CD14-positive monocyte (primary cell): Measurements from ENCODE around the gene PRKCA. TPM values are rescaled to one million over a fixed set of nuclear protein-coding genes. Genes with fewer than 3 reads are reported as not detected.

ENCODE experiments used
- DNase-seq, 3 donors: peaks; one replicate each; pipeline ENCODE4 v3.0.0-alpha.2; 2011 to 2022
- H2AFZ ChIP-seq: 2 replicates; pipeline ENCODE4 v1.6.0; 2012; ENCODE audit warnings: mild to moderate bottlenecking, low read depth, low read length, inconsistent platforms; ENCODE audit not compliant: insufficient read depth, poor library complexity, severe bottlenecking
- H3K27ac ChIP-seq, 2 donors: 1 replicate in 1 of 2; 2 replicates in 1 of 2; pipeline ENCODE4 v1.5.1; 2012 to 2013; ENCODE audit warnings: low read length in 2 of 2, control low read depth in 1 of 2, inconsistent platforms in 1 of 2, low read depth in 1 of 2, mild to moderate bottlenecking in 1 of 2
- H3K27me3 ChIP-seq, 2 donors: one replicate each; pipeline versions ENCODE4 v1.6.0 to v1.6.1; 2011 to 2013; ENCODE audit warnings: low read length in 2 of 2; ENCODE audit not compliant: control insufficient read depth in 2 of 2, insufficient read depth in 2 of 2
- H3K36me3 ChIP-seq, 2 donors: replicated peaks in 1 of 2; 1 replicate in 1 of 2; 2 replicates in 1 of 2; pipeline versions ENCODE4 v1.5.1 to v1.6.1; 2012 to 2013; ENCODE audit warnings: low read length in 2 of 2, control low read depth in 1 of 2, inconsistent platforms in 1 of 2, mild to moderate bottlenecking in 1 of 2; ENCODE audit not compliant: insufficient read depth in 2 of 2, control insufficient read depth in 1 of 2
- H3K4me1 ChIP-seq, 2 donors: 1 replicate in 1 of 2; 2 replicates in 1 of 2; pipeline versions ENCODE4 v1.5.1 to v1.6.1; 2012 to 2013; ENCODE audit warnings: low read length in 2 of 2, control low read depth in 1 of 2, inconsistent platforms in 1 of 2, mild to moderate bottlenecking in 1 of 2, moderate library complexity in 1 of 2; ENCODE audit not compliant: insufficient read depth in 2 of 2, control insufficient read depth in 1 of 2
- H3K4me2 ChIP-seq: replicated peaks from 2 replicates; pipeline ENCODE3; 2012; ENCODE audit warnings: low read length, moderate library complexity, mild to moderate bottlenecking; ENCODE audit not compliant: poor library complexity, severe bottlenecking; ENCODE audit errors: extremely low read depth
- H3K4me3 ChIP-seq, 3 experiments: fragments of 200-600 bp in 1 of 3; sonication (generic) in 1 of 3; replicated peaks in 1 of 3; 1 replicate in 2 of 3; 2 replicates in 1 of 3; pipeline ENCODE4 v1.5.1; 2011 to 2013; ENCODE audit warnings: low read length in 3 of 3, mild to moderate bottlenecking in 3 of 3, control low read depth in 2 of 3, low read depth in 2 of 3, inconsistent platforms in 1 of 3, moderate library complexity in 1 of 3
- H3K79me2 ChIP-seq: 2 replicates; pipeline ENCODE4 v1.6.0; 2012; ENCODE audit warnings: mild to moderate bottlenecking, control low read depth, inconsistent platforms, low read length, moderate library complexity; ENCODE audit not compliant: insufficient read depth
- H3K9ac ChIP-seq: 2 replicates; pipeline ENCODE4 v1.6.0; 2017; ENCODE audit warnings: low read length, mild to moderate bottlenecking; ENCODE audit not compliant: insufficient read depth, poor library complexity, severe bottlenecking
- H3K9me3 ChIP-seq, 2 donors: replicated peaks in 1 of 2; 1 replicate in 1 of 2; 2 replicates in 1 of 2; pipeline versions ENCODE4 v1.5.1 to v1.6.1; 2012 to 2013; ENCODE audit warnings: low read length in 2 of 2, control low read depth in 1 of 2; ENCODE audit not compliant: control insufficient read depth in 1 of 2, insufficient read depth in 1 of 2
- H4K20me1 ChIP-seq: 2 replicates; pipeline ENCODE4 v1.6.0; 2012; ENCODE audit warnings: mild to moderate bottlenecking, low read length, control low read depth, moderate library complexity; ENCODE audit not compliant: insufficient read depth
- H3K27ac Mint-ChIP-seq, 7 donors: one replicate each; pipeline ENCODE4 v1.8.0; 2020; ENCODE audit warnings: mild to moderate bottlenecking in 7 of 7, mixed read lengths in 7 of 7, moderate library complexity in 6 of 7, inconsistent platforms in 2 of 7
- H3K27me3 Mint-ChIP-seq, 3 donors: one replicate each; pipeline ENCODE4 v1.8.0; 2021 to 2022; ENCODE audit warnings: low read depth in 3 of 3, mild to moderate bottlenecking in 3 of 3, mixed read lengths in 3 of 3, moderate library complexity in 3 of 3, inconsistent platforms in 1 of 3
- H3K36me3 Mint-ChIP-seq, 2 donors: one replicate each; pipeline ENCODE4 v1.8.0; 2020; ENCODE audit warnings: mixed read lengths in 2 of 2, inconsistent platforms in 1 of 2, mild to moderate bottlenecking in 1 of 2
- H3K4me1 Mint-ChIP-seq: one replicate; pipeline ENCODE4 v1.8.0; 2020; ENCODE audit warnings: mild to moderate bottlenecking, mixed read lengths
- H3K4me3 Mint-ChIP-seq, 2 donors: one replicate each; pipeline ENCODE4 v1.8.0; 2020; ENCODE audit warnings: mild to moderate bottlenecking in 2 of 2, mixed read lengths in 2 of 2, moderate library complexity in 1 of 2
- H3K9me3 Mint-ChIP-seq, 7 donors: one replicate each; pipeline ENCODE4 v1.8.0; 2020 to 2022; ENCODE audit warnings: mixed read lengths in 7 of 7, mild to moderate bottlenecking in 6 of 7, moderate library complexity in 6 of 7, inconsistent platforms in 2 of 7
- WGBS: methylation state at CpG from one replicate; pipeline ENCODE4 v1.1.5; 2013; ENCODE audit warnings: missing lambda C conversion rate; ENCODE audit not compliant: insufficient coverage; 5-methylcytosine and 5-hydroxymethylcytosine counted together
- intact Hi-C, 2 donors: fragments of 100-400 bp; cut with micrococcal nuclease; formaldehyde crosslinking; loops; one replicate each; pipeline versions ENCODE4 v1.15.0 to v1.15.1; 2023
- polyA plus RNA-seq, 3 donors: library from polyadenylated mRNA; depleted of rRNA in 1 of 3; unstranded in 2 of 3; stranded (reverse) in 1 of 3; fragments of 300-500 nt in 2 of 3; fragments of >200 nt in 1 of 3; fragmentation: Illumina TruSeq in 2 of 3; gene quantifications; 1 replicate in 2 of 3; 2 replicates in 1 of 3; pipeline ENCODE4 v1.2.3, GENCODE V29; 2012 to 2021
- TF ChIP-seq, protein P1 (sequence below): fragments of 200-600 bp; IDR thresholded peaks from one replicate; pipeline ENCODE4 v1.8.0; 2022; ENCODE audit warnings: antibody characterized with exemption, mild to moderate bottlenecking

Gene PRKCA
- polyA plus RNA-seq, 3 donors = 0.22 to 7.1 (median 0.30) TPM

DNA sequence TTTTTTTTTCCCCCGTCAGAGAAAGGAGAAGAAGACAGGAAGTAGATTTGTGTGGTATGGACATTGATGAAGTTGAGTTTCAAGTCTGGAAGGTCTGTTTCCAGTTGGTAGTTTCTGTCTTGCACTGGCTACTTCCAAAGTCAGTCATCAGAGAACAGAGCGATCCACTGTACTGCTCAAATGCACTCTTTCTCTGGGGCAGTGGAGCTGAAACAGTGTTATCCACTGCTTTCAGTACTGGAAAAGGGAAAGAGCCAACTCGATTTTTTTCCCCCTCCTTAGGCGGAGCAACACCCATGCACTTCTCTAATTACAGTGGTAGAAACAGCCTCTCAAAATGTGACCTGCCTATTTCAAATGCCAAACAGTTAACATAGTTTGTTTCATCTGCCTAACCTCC lies 7.4 kb downstream of the PRKCA start:
- Histone ChIP-seq H2AFZ (no peak overlapping the region), H3K4me2 (no peak overlapping the region), H3K27me3 (no peaks in the 10 kb centered on the region), H3K4me3 (no peak overlapping the region), H3K9ac (no peak overlapping the region), H3K4me1 (peaks cover 2 to 5% of the 10 kb centered on the region in 2 donors), H3K9me3 (no peaks in the 10 kb centered on the region), H3K79me2 (peaks cover 9% of the 10 kb centered on the region), H3K27ac (no peak overlapping the region), H4K20me1 (peaks cover 3% of the 10 kb centered on the region), H3K36me3 (peaks cover 13 to 37% of the 10 kb centered on the region in 2 donors)
- Mint-ChIP-seq H3K9me3 (no peaks in the 10 kb centered on the region), H3K4me3 (no peak overlapping the region), H3K4me1 (peaks cover 13% of the 10 kb centered on the region), H3K27me3 (peaks cover 0 to 2% (median 0%) of the 10 kb centered on the region in 3 donors), H3K36me3 (peaks cover 52 to 72% of the 10 kb centered on the region in 2 donors), H3K27ac (no peak overlapping the region)
- TF ChIP-seq, protein P1, sequence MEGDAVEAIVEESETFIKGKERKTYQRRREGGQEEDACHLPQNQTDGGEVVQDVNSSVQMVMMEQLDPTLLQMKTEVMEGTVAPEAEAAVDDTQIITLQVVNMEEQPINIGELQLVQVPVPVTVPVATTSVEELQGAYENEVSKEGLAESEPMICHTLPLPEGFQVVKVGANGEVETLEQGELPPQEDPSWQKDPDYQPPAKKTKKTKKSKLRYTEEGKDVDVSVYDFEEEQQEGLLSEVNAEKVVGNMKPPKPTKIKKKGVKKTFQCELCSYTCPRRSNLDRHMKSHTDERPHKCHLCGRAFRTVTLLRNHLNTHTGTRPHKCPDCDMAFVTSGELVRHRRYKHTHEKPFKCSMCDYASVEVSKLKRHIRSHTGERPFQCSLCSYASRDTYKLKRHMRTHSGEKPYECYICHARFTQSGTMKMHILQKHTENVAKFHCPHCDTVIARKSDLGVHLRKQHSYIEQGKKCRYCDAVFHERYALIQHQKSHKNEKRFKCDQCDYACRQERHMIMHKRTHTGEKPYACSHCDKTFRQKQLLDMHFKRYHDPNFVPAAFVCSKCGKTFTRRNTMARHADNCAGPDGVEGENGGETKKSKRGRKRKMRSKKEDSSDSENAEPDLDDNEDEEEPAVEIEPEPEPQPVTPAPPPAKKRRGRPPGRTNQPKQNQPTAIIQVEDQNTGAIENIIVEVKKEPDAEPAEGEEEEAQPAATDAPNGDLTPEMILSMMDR = no peak
- no peak for DNase-seq
- intact Hi-C loops = loop anchor here (10.0 kb wide), 2 partner anchors 135 to 1685 kb away; partner anchors contain the start of gene C17orf58 (in 1 of the 2)
- 100% methylated on average over 1 of the region's 4 CpGs for WGBS

DNA sequence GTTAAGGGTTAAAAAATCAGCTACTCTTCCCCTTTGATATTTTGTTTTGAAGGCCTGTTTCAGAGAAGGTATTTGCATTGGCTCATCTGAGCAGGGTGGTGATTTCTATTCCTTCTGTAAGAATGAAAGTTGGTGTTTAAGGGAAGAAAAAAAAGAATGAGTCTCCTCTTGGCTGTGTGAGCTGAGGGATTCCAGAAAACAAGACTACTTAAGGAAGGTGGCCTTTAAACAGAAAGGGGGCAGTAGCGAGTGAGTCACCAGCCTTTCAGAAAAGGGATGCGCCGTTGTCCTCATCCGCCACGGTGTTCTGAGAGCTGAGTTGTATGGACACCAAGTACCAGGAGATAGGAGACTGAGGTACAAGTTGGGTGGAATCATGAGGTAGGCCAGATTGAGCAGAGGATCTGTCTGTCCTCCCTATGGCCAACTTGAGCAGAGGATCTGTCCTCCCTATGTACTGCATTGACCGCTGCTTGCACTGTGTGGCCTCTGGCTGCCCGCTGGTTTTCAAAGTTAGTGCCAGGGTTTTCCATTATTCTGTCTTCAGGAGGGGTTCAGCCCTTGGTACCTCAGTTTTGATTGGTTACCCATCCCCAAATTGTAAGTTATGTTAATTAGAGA lies 8.2 kb downstream of the PRKCA start:
- WGBS = 100% methylated on average over 7 of the region's 7 CpGs
- peaks cover 55 to 76% of the 10 kb centered on the region in 2 donors for H3K36me3 Mint-ChIP-seq
- no peaks in the 10 kb centered on the region for H3K4me1 ChIP-seq
- no peak overlapping the region for H3K27ac Mint-ChIP-seq
- H3K27me3 ChIP-seq = no peaks in the 10 kb centered on the region
- H3K4me3 Mint-ChIP-seq = no peak overlapping the region
- H3K79me2 ChIP-seq = peaks cover under 1% of the 10 kb centered on the region
- H4K20me1 ChIP-seq = peaks cover 3% of the 10 kb centered on the region
- peaks cover 10% of the 10 kb centered on the region for H3K4me1 Mint-ChIP-seq
- H3K27ac ChIP-seq = no peak overlapping the region
- no peak overlapping the region for H3K4me3 ChIP-seq
- no peaks in the 10 kb centered on the region for H3K9me3 ChIP-seq
- H3K4me2 ChIP-seq = no peak overlapping the region
- H3K9me3 Mint-ChIP-seq = no peaks in the 10 kb centered on the region
- no peak overlapping the region for H3K9ac ChIP-seq
- H3K36me3 ChIP-seq = peaks cover 13 to 38% of the 10 kb centered on the region in 2 donors
- intact Hi-C loops = no loop called here
- H2AFZ ChIP-seq = no peak overlapping the region
- no peak for DNase-seq
- TF ChIP-seq, protein P1 = peak; percentile 8
- H3K27me3 Mint-ChIP-seq = peaks cover 0 to 2% (median 2%) of the 10 kb centered on the region in 3 donors
